ENCODE measurements around the gene GLI3.

Gene GLI3

DNA sequence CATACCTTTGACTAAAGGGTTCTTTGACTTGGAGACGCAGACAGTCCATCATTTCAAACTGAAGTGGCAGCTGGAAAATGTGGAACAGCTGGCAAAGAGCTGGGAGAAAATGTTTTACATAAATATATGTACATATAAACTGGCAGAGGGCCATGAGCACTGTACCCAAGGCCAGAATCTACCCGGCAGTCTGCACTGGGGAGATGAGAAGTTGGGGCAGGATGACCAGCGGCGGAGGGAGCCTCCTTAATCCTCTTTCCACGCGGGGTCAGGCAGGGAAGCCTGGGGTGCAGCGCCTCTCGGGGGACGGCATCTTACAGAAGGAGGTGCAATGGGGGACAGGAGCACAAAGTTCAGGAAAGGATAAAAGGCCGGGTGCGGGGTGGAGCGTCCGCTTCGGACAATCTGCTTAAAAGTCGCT, 1.3 kb downstream of the GLI3 start:
- Histone ChIP-seq H3K9me2 (replicated peaks; ENCODE audit: low read depth, low read length) (no peaks in the 10 kb centered on the region), H3K9me3 (ENCODE audit: insufficient read depth, low read depth, low read length) (no peaks in the 10 kb centered on the region), H2AFZ (ENCODE audit: low read length) (no peak overlapping the region), H3K79me2 (ENCODE audit: insufficient read depth, low read length) (no peaks in the 10 kb centered on the region), H3F3A (ENCODE audit: low read depth) (no peaks in the 10 kb centered on the region), H3K9ac (ENCODE audit: low read depth, low read length, poor library complexity, severe bottlenecking) (no peak overlapping the region), H3K4me1 (ENCODE audit: insufficient read depth, low read length, poor library complexity, severe bottlenecking) (peaks cover 30% of the 10 kb centered on the region), H4K20me1 (ENCODE audit: insufficient read depth, low read length, poor library complexity, severe bottlenecking) (no peaks in the 10 kb centered on the region), H3K27me3 (ENCODE audit: insufficient read depth, low read length, poor library complexity, severe bottlenecking) (no peaks in the 10 kb centered on the region), H3K4me3 (ENCODE audit: low read length, poor library complexity, severe bottlenecking) (no peak overlapping the region), H3K36me3 (ENCODE audit: insufficient read depth, low read length) (no peaks in the 10 kb centered on the region), H3K4me2 (ENCODE audit: low read depth, low read length, poor library complexity, severe bottlenecking) (no peak overlapping the region)
- TF ChIP-seq, protein P1, sequence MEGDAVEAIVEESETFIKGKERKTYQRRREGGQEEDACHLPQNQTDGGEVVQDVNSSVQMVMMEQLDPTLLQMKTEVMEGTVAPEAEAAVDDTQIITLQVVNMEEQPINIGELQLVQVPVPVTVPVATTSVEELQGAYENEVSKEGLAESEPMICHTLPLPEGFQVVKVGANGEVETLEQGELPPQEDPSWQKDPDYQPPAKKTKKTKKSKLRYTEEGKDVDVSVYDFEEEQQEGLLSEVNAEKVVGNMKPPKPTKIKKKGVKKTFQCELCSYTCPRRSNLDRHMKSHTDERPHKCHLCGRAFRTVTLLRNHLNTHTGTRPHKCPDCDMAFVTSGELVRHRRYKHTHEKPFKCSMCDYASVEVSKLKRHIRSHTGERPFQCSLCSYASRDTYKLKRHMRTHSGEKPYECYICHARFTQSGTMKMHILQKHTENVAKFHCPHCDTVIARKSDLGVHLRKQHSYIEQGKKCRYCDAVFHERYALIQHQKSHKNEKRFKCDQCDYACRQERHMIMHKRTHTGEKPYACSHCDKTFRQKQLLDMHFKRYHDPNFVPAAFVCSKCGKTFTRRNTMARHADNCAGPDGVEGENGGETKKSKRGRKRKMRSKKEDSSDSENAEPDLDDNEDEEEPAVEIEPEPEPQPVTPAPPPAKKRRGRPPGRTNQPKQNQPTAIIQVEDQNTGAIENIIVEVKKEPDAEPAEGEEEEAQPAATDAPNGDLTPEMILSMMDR (conservative IDR thresholded peaks at IDR 0.05; ENCODE audit: low read length) = no peak
- TF ChIP-seq EZH2phosphoT487 (IDR thresholded peaks at IDR 0.05; ENCODE audit: borderline replicate concordance) = no peak

DNA sequence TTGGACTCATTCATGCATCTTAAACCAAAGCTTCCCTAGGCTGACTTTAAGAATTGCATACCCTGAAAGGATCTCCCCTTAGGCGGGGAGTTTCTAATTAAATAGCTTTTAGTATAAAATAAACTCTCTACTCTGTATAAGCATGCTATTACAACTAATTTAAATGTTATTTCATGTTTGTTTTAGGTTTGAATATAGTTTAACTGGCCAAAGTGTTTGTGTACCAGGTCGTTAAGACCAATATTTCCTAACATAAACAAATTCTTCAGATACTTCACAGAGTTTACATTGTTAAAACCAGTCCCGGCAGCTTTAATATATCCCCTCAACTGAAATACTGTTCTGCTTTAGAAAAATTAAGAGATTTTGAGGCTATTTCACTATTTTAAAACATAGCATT, 2.3 kb downstream of the GLI3 start:
- no peak overlapping the region for H3K4me2 ChIP-seq (ENCODE audit: low read depth, low read length, poor library complexity, severe bottlenecking)
- H3K79me2 ChIP-seq (ENCODE audit: insufficient read depth, low read length) = no peaks in the 10 kb centered on the region
- no peaks in the 10 kb centered on the region for H3K9me3 ChIP-seq (ENCODE audit: insufficient read depth, low read depth, low read length)
- H3K4me1 ChIP-seq (ENCODE audit: insufficient read depth, low read length, poor library complexity, severe bottlenecking) = peaks cover 37% of the 10 kb centered on the region
- H3K27me3 ChIP-seq (ENCODE audit: insufficient read depth, low read length, poor library complexity, severe bottlenecking) = no peaks in the 10 kb centered on the region
- H4K20me1 ChIP-seq (ENCODE audit: insufficient read depth, low read length, poor library complexity, severe bottlenecking) = no peaks in the 10 kb centered on the region
- H3K9me2 ChIP-seq (replicated peaks; ENCODE audit: low read depth, low read length) = no peaks in the 10 kb centered on the region
- no peaks in the 10 kb centered on the region for H3F3A ChIP-seq (ENCODE audit: low read depth)
- H3K36me3 ChIP-seq (ENCODE audit: insufficient read depth, low read length) = no peaks in the 10 kb centered on the region
- no peak overlapping the region for H2AFZ ChIP-seq (ENCODE audit: low read length)
- H3K4me3 ChIP-seq (ENCODE audit: low read length, poor library complexity, severe bottlenecking) = no peak overlapping the region
- no peak for TF ChIP-seq EZH2phosphoT487 (IDR thresholded peaks at IDR 0.05; ENCODE audit: borderline replicate concordance)
- TF ChIP-seq, protein P1 (conservative IDR thresholded peaks at IDR 0.05; ENCODE audit: low read length) = no peak
- no peak overlapping the region for H3K9ac ChIP-seq (ENCODE audit: low read depth, low read length, poor library complexity, severe bottlenecking)

DNA sequence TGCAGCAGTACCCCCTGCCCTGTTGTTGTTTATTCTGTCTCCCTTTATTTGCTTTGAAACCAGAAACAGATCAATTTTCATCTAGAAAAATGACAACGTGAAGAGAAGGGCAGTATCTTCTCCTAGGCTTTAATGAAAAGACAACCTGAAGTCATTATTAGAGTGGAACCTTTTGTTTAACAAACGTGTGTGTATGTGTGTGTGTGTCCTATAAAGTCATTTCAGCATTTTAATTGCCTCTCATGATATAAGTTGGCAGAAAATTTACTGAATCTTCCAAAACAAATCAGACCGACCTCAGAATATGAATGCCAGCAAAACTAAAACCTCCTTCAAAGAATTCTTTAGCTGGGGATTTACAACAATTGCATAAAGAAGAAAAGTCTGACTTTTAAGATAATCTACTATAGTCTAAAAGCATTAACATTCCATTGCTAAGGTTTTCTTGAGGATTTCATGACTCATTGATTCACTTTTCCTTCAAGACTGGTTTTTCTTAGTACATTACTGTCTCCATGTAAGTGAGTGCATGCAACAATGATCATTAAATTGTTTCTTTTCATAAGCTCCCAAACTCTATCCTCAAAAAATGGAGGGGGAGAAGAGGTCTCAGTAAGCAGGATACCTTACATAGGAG, 3.2 kb downstream of the GLI3 start:
- Histone ChIP-seq H3K4me2 (ENCODE audit: low read depth, low read length, poor library complexity, severe bottlenecking) (peak overlapping the region; percentile 38), H3K4me3 (ENCODE audit: low read length, poor library complexity, severe bottlenecking) (no peak overlapping the region), H2AFZ (ENCODE audit: low read length) (no peak overlapping the region), H3K9me3 (ENCODE audit: insufficient read depth, low read depth, low read length) (no peaks in the 10 kb centered on the region), H3F3A (ENCODE audit: low read depth) (no peaks in the 10 kb centered on the region), H3K36me3 (ENCODE audit: insufficient read depth, low read length) (no peaks in the 10 kb centered on the region), H3K9ac (ENCODE audit: low read depth, low read length, poor library complexity, severe bottlenecking) (no peak overlapping the region), H4K20me1 (ENCODE audit: insufficient read depth, low read length, poor library complexity, severe bottlenecking) (no peaks in the 10 kb centered on the region), H3K4me1 (ENCODE audit: insufficient read depth, low read length, poor library complexity, severe bottlenecking) (peaks cover 37% of the 10 kb centered on the region), H3K27me3 (ENCODE audit: insufficient read depth, low read length, poor library complexity, severe bottlenecking) (no peaks in the 10 kb centered on the region), H3K79me2 (ENCODE audit: insufficient read depth, low read length) (no peaks in the 10 kb centered on the region), H3K9me2 (replicated peaks; ENCODE audit: low read depth, low read length) (no peaks in the 10 kb centered on the region)
- TF ChIP-seq, protein P1 (conservative IDR thresholded peaks at IDR 0.05; ENCODE audit: low read length) = no peak
- TF ChIP-seq EZH2phosphoT487 (IDR thresholded peaks at IDR 0.05; ENCODE audit: borderline replicate concordance) = no peak

Data from Loucy (cell line).